Activated CD4-positive, alpha-beta T cell treated with anti-CD3 and anti-CD28 coated beads, Interleukin-2, amount 10 ng/mL, durations not matched to agents 24 days and 14 days (primary cell): ENCODE data around the gene LANCL2. TPM values are rescaled to one million over a fixed set of nuclear protein-coding genes. Genes with fewer than 3 reads are reported as not detected.
"Not testable (repeated sequence)": the region's sequence is repeated elsewhere in the genome, so short reads cannot be mapped to it uniquely, and the experiment has no call there.

ENCODE experiments used
- DNase-seq: peaks from one replicate; pipeline ENCODE4 v3.0.0; 2022
- H3K27ac Mint-ChIP-seq: one replicate; pipeline ENCODE4 v1.8.0; 2022; ENCODE audit warnings: mild to moderate bottlenecking, mixed read lengths
- H3K27me3 Mint-ChIP-seq: one replicate; pipeline ENCODE4 v1.8.0; 2022; ENCODE audit warnings: mixed read lengths
- H3K36me3 Mint-ChIP-seq: one replicate; pipeline ENCODE4 v1.8.0; 2022; ENCODE audit warnings: low read depth, mild to moderate bottlenecking, mixed read lengths
- H3K4me1 Mint-ChIP-seq: one replicate; pipeline ENCODE4 v1.8.0; 2021; ENCODE audit warnings: mixed read lengths
- H3K4me3 Mint-ChIP-seq: one replicate; pipeline ENCODE4 v1.8.0; 2022; ENCODE audit warnings: mild to moderate bottlenecking, moderate library complexity, mixed read lengths
- H3K9me3 Mint-ChIP-seq: one replicate; pipeline ENCODE4 v1.8.0; 2021; ENCODE audit warnings: mixed read lengths
- intact Hi-C: fragments of 100-400 bp; cut with micrococcal nuclease; formaldehyde crosslinking; loops from one replicate; pipeline ENCODE4 v1.15.1; 2023
- total RNA-seq: library from RNA; stranded (reverse); gene quantifications from 2 replicates; pipeline ENCODE4 v1.2.3, GENCODE V29; 2022

Gene LANCL2
- total RNA-seq, 1 donor from 2014 or later: 12.2 TPM

DNA sequence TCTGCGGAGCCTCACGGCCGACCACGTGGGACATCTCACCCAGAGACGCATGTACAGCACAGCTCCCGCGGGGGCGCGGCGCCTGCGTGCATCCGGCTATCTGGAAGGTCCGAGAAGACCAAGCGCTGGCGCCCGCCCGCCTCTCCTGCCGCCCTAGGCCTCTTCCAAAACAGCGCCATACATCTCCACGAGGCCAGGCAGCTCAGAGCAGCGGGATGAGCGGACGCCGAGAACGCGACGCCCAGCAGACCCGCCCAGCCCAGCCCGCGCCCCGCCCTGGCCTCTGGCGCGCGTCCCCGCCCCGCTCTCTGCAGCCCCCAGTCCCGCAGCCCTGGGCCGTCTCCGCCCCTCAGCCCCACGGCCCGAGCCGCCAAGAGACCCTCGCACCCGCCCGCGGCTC is 20.3 kb upstream of the LANCL2 start:
- Mint-ChIP-seq H3K9me3 (no peaks in the 10 kb centered on the region), H3K27me3 (peaks cover 11% of the 10 kb centered on the region), H3K4me3 (no peak overlapping the region), H3K36me3 (no peaks in the 10 kb centered on the region), H3K4me1 (peaks cover 3% of the 10 kb centered on the region), H3K27ac (no peak overlapping the region)
- intact Hi-C loops: no loop called here
- no peak for DNase-seq

DNA sequence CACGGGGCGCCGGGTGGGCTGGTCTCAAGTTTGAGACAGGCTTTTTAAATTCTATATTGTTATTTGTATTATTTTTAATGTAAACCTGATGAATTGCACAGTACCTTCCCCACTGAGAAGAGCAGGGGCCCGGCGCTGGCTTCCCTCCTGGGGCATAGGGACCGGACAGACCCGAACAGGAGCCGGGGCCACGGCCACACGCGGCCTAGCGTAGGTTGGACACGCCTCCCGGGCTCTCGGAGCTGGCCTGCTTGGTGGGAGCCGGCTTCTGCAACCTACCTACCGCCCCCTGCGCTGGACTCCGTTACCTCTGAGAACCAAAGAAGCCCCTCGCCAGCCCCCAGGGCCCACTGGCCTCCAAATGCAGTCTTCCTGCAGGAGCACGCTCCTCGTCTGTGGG is 19.8 kb upstream of the LANCL2 start:
- intact Hi-C loops: no loop called here
- Mint-ChIP-seq H3K27me3 (peaks cover 16% of the 10 kb centered on the region), H3K36me3 (no peaks in the 10 kb centered on the region), H3K4me1 (peaks cover 3% of the 10 kb centered on the region), H3K27ac (no peak overlapping the region), H3K4me3 (no peak overlapping the region), H3K9me3 (no peaks in the 10 kb centered on the region)
- DNase-seq: no peak

DNA sequence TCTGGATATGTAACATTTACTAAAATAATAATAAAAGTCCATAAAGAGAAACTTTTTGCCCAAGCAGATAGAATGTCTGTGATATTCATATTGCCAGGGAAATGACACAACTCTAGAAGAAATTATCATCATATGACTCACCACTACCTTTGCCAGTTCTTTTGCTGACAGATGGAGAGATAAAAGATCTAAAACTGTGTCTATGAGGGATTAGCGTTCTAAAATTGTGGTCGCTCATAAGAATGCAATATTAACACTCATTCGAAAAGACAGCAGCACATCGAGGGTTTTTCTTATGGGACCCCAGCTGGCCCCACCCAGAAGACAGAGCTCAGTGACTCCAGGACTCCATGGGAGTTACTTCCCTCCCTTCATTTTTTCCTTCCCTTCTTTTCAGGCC is 16.6 kb upstream of the LANCL2 start:
- H3K4me3 Mint-ChIP-seq: no peak overlapping the region
- H3K27me3 Mint-ChIP-seq: peaks cover 16% of the 10 kb centered on the region
- DNase-seq: no peak
- H3K36me3 Mint-ChIP-seq: no peaks in the 10 kb centered on the region
- no peak overlapping the region for H3K27ac Mint-ChIP-seq
- H3K4me1 Mint-ChIP-seq: peaks cover 3% of the 10 kb centered on the region
- no peaks in the 10 kb centered on the region for H3K9me3 Mint-ChIP-seq
- intact Hi-C loops: no loop called here

DNA sequence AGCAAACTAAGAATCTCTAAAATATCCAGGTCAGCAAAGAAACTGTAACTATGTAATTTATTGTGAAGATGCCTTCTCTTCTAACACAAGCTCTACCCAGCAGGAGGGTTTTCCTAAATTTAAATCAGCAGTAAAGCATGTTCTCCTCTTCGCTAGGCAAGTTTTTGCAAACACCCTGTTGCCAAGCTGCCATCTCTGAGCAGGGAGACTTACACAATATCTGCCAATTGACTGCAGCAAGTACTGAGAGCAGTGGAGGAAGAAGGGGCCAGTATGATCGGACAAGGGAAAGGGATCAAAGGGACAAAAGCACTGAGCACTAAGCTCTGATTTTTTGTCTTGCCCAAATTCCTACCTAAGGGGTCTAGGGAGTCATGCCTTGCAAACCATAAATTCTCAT is 16.0 kb upstream of the LANCL2 start:
- no peaks in the 10 kb centered on the region for H3K36me3 Mint-ChIP-seq
- H3K27ac Mint-ChIP-seq: no peak overlapping the region
- no peaks in the 10 kb centered on the region for H3K9me3 Mint-ChIP-seq
- intact Hi-C loops: no loop called here
- no peak for DNase-seq
- peaks cover 16% of the 10 kb centered on the region for H3K27me3 Mint-ChIP-seq
- H3K4me3 Mint-ChIP-seq: no peak overlapping the region
- H3K4me1 Mint-ChIP-seq: peaks cover 3% of the 10 kb centered on the region

DNA sequence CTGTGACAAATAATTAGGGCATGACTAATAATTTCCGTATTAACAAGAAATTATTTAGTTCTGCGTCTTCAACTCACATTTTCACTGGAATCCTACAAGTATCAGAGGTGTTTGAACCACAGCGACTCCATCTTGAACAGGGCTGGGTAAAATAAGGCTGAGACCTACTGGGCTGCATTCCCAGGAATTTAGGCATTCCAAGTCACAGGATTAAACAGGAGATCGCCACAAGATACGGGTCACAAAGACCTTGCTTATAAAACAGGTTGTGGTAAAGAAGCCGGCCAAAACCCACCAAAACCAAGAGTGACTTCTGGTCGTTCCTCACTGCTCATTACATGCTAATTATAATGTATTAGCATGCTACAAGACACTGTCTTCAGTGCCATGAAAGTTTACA is 14.9 kb upstream of the LANCL2 start:
- Mint-ChIP-seq H3K36me3 (no peaks in the 10 kb centered on the region), H3K4me1 (peaks cover 3% of the 10 kb centered on the region), H3K9me3 (no peaks in the 10 kb centered on the region), H3K4me3 (no peak overlapping the region), H3K27ac (no peak overlapping the region), H3K27me3 (peaks cover 16% of the 10 kb centered on the region)
- intact Hi-C loops: no loop called here
- no peak for DNase-seq

DNA sequence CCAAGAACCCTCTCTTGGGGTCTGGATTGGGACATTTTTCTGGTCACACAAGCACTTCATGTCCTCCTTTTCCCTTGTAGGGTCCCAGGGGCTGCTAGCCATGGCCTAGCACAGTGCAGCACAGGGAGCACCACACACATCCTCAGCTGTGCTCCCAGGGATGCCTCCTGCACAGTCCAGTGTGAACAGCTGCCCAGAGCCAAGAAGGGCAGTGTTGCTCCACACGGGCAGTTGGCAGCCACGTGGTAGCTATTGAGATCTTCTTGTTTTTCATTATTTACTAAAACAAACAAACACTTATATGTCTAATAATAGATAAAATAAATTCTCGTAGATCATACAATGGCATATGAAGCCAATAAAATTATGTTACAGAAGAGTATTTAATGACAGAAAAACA is 13.9 kb upstream of the LANCL2 start:
- intact Hi-C loops: no loop called here
- Mint-ChIP-seq H3K4me1 (peaks cover 3% of the 10 kb centered on the region), H3K36me3 (no peaks in the 10 kb centered on the region), H3K9me3 (no peaks in the 10 kb centered on the region), H3K27me3 (peaks cover 14% of the 10 kb centered on the region), H3K27ac (no peak overlapping the region), H3K4me3 (no peak overlapping the region)
- DNase-seq: no peak

DNA sequence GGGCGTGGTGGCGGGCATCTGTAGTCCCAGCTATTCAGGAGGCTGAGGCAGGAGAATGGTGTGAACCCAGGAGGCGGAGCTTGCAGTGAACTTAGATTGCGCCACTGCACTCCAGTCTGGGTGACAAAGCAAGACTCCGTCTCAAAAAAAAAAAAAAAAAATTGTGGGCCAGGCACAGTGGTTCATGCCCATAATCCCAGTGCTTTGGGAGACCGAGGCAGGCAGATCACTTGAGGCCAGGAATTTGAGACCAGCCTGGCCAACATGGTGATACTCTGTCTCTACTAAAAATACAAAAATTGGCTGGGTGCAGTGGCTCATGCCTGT is 12.2 kb upstream of the LANCL2 start:
- intact Hi-C loops, H3K9me3 Mint-ChIP-seq, H3K27ac Mint-ChIP-seq, DNase-seq, H3K4me3 Mint-ChIP-seq, H3K36me3 Mint-ChIP-seq, H3K4me1 Mint-ChIP-seq: not testable (repeated sequence)
- peaks cover 13% of the 10 kb centered on the region for H3K27me3 Mint-ChIP-seq

DNA sequence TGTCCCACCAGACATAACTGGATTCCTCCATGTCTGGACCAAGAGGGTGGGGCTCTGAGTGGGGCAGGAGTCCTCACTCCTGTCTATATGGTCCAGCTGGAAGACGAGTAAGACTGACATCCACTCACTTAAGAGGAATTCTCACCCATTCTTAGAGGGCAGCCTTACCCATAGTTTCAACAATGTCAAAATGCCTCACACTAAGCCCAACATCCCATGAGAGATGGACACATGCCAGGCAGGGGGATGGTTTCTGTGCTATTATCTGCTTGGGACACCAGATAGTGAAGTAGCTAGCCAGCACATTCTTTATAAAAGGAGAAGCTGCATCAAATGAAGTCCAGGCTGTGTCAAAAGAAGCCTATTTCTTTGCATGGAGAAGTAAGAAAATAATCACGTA is 4.7 kb upstream of the LANCL2 start:
- H3K27ac Mint-ChIP-seq: no peak overlapping the region
- no peak for DNase-seq
- peaks cover 12% of the 10 kb centered on the region for H3K27me3 Mint-ChIP-seq
- no peak overlapping the region for H3K4me3 Mint-ChIP-seq
- peaks cover 8% of the 10 kb centered on the region for H3K4me1 Mint-ChIP-seq
- no peaks in the 10 kb centered on the region for H3K9me3 Mint-ChIP-seq
- intact Hi-C loops: no loop called here
- no peaks in the 10 kb centered on the region for H3K36me3 Mint-ChIP-seq

DNA sequence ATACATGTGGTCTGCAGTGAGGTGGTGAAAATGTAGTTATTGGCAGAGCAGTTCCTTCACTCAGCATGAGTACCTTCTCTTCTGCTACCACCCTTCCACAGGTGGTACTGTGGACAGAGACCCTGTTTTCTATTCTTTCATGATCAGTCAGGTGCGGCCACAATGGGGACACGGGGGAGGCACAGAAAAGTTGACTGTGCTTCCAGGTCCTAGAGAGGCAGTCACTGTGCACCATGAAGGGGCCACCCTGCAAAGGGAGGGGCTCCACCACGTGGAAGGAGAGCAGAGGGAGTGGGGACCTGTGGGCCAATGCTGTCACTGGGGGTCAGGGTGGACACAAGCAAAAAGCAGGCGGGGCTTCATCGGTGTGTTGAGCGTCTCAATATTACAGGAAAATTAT is 3.6 kb upstream of the LANCL2 start:
- no peak overlapping the region for H3K27ac Mint-ChIP-seq
- H3K36me3 Mint-ChIP-seq: peaks cover 3% of the 10 kb centered on the region
- H3K4me3 Mint-ChIP-seq: no peak overlapping the region
- H3K9me3 Mint-ChIP-seq: no peaks in the 10 kb centered on the region
- intact Hi-C loops: no loop called here
- H3K4me1 Mint-ChIP-seq: peaks cover 10% of the 10 kb centered on the region
- peaks cover 12% of the 10 kb centered on the region for H3K27me3 Mint-ChIP-seq
- DNase-seq: peak; percentile 57

DNA sequence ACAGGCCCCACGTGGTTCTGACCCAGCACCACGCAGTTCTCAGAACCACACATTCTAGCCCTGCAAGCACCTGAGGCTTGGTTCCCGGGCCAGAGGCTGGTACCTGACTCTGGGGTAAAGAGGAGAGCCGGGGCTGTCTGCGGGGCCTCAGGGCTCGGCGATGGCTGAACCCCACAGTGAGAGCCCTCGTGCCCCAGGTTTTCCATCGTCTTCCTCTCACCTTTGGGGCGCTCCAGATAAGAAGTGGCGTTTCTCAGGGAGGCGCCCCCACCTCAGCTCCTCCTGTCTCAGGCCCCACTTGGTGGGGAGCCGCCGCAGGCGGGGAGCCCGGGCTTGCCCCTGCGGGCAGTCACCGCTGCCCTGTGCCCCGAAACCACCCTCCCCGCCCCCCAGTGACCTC is 2.2 kb upstream of the LANCL2 start:
- intact Hi-C loops: no loop called here
- peaks cover 22% of the 10 kb centered on the region for H3K4me1 Mint-ChIP-seq
- DNase-seq: no peak
- H3K36me3 Mint-ChIP-seq: peaks cover 14% of the 10 kb centered on the region
- H3K9me3 Mint-ChIP-seq: no peaks in the 10 kb centered on the region
- H3K4me3 Mint-ChIP-seq: no peak overlapping the region
- H3K27me3 Mint-ChIP-seq: peaks cover 10% of the 10 kb centered on the region
- H3K27ac Mint-ChIP-seq: no peak overlapping the region

DNA sequence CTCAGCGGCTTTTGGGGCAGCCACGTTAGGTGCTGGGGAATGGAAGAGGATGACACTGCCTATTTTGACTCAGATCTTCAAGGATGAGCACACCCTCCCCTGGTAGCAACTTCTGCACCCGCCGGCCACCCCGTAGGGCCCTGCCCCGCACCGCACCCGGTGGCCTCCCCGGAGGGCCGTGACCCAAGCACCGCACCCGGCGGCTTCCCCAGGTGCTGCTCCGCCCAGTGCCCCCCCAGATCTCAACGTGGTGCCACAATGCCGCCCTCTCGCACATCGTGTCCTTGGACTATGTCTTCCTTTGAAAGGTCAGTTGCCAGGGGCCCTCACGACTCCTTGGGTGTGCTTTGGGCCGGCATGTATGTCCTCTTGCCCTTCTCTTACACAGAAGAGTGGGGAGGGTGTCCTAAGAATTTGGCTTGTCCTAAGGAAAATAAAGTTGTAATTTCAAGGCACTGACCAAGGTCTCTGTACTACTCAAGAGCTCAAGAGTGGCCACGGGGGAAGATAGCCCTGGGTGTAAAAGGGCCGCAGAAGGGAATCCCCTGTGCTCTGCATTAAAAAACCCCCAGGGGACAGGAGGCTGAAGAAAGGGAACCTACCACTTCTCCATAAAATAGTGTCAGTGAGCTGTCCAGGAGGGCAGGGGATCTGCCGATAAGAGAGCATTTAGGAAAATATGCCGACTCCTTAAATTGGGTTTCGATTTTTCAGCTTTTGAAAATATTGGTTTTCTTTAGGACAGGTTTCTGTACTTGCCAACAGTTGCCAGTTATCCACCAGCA is 1.6 kb upstream of the LANCL2 start:
- Mint-ChIP-seq H3K9me3 (no peaks in the 10 kb centered on the region), H3K4me3 (no peak overlapping the region), H3K4me1 (peaks cover 26% of the 10 kb centered on the region), H3K27ac (no peak overlapping the region), H3K36me3 (peaks cover 17% of the 10 kb centered on the region), H3K27me3 (peaks cover 8% of the 10 kb centered on the region)
- no peak for DNase-seq
- intact Hi-C loops: no loop called here

DNA sequence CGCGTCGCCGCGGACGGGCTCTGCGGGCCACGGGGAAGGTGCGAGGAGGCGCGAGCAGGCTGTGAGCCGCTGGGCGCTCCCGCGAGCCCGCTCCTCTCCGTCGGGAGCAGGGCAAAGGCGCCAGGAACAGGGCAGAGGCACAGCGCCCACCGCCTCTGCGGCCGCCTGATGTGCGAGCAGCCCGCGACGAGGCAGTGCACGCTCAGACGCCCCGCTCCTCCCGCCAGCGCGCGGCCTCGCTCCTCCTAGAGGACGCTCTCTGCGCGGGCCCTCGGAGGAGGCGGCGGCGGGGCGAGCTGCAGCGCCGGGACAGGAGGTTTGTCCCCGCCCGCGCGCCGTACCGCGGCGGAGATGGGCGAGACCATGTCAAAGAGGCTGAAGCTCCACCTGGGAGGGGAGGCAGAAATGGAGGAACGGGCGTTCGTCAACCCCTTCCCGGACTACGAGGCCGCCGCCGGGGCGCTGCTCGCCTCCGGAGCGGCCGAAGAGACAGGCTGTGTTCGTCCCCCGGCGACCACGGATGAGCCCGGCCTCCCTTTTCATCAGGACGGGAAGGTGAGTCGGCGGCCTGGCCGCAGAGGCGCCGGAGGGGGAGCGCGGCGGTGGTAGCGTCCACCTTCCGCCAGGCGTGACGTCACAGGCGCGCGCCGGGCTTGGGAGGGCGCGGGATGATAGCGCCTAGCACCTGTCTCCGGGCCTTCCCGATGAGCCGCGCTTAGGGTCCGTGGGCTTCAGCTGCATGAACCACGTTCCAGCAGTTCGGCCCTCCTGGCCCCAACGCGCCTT is 731 bp downstream of the LANCL2 start:
- Mint-ChIP-seq H3K4me3 (peak overlapping the region; percentile 96), H3K27me3 (peaks cover 1% of the 10 kb centered on the region), H3K36me3 (peaks cover 17% of the 10 kb centered on the region), H3K9me3 (no peaks in the 10 kb centered on the region), H3K27ac (peak overlapping the region; percentile 96), H3K4me1 (peaks cover 32% of the 10 kb centered on the region)
- peak; percentile 98 for DNase-seq
- intact Hi-C loops: loop anchor here (1.0 to 2.0 kb wide), 8 partner anchors 49 to 740 kb away; partner anchors contain the start of genes CCT6A, CHCHD2, MRPS17 and PSPH

DNA sequence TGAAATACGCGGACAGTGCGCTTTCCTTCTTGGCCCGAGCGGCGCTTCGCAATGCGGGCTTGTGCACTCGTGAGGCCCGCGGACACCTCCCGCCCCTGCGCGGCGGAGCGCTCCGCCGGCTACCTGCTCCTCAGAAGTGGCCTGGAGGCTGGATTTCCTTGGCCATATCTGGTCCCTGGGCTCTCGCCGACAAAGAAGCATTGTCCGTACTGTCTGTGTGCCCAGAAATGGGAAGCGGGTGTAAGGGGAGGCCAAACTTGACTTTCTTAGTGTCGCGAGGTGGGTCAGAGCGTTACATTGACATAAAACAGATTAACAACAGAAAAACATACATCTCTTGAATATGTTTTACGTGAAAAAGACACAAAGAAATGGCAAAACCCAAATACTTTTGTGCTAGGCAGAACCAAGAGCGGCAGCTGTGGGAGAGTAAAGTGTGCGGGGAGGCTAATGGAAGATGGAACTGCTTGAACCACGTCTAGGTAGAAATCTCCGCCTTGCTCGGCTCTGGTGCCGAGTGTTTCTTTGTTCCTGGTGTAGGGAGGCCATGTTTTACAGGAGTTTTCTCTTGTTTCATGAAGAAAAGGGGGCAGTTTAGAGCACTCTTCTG is 1.4 kb downstream of the LANCL2 start:
- peaks cover 32% of the 10 kb centered on the region for H3K4me1 Mint-ChIP-seq
- H3K36me3 Mint-ChIP-seq: peaks cover 17% of the 10 kb centered on the region
- H3K9me3 Mint-ChIP-seq: no peaks in the 10 kb centered on the region
- peak; percentile 79 for DNase-seq
- peak overlapping the region; percentile 96 for H3K27ac Mint-ChIP-seq
- peaks cover 1% of the 10 kb centered on the region for H3K27me3 Mint-ChIP-seq
- H3K4me3 Mint-ChIP-seq: peak overlapping the region; percentile 96
- intact Hi-C loops: loop anchor here (1.0 to 2.0 kb wide), 5 partner anchors 167 to 740 kb away; partner anchors contain the start of genes CCT6A, CHCHD2, MRPS17 and PSPH

DNA sequence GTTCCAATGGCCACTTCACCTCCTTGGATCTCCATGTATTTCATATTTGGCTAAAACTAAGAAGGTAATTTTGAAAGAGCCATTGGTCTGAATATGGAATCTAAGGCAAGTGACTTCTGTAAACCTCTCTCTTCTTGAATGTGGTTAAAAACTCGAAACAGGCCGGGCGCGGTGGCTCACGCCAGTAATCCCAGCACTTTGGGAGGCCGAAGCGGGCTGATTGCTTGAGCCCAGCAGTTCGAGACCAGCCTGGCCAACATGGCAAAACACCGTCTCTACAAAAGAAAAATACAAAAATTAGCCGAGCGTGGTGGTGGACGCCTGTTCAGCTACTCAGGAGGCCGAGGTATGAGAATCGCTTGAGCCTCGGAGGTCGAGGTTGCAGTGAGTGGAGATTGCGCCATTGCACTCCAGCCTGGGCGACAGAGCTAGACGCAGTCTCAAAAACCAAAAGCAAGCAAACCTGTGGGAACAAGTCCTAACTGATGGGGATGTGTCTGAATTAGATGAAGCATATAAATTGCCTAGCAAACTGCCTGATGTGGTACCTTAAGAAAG is 2.2 kb downstream of the LANCL2 start:
- Mint-ChIP-seq H3K9me3 (no peaks in the 10 kb centered on the region), H3K27me3 (no peaks in the 10 kb centered on the region), H3K27ac (peak overlapping the region; percentile 96), H3K36me3 (peaks cover 17% of the 10 kb centered on the region), H3K4me1 (peaks cover 32% of the 10 kb centered on the region), H3K4me3 (peak overlapping the region; percentile 96)
- intact Hi-C loops: loop anchor here (2.0 kb wide), 2 partner anchors 583 to 683 kb away; partner anchors contain the start of genes CCT6A, MRPS17 and PSPH
- DNase-seq: no peak
